Type B pancreatic cell (in vitro differentiated cells): ENCODE results near the gene CDHR3. TPM values are rescaled to one million over a fixed set of nuclear protein-coding genes. Genes with fewer than 3 reads are reported as not detected.

Experiments
- DNase-seq: peaks from one replicate; pipeline ENCODE4 v3.0.0; 2021; ENCODE audit warnings: mixed read lengths; ENCODE audit not compliant: unreplicated experiment; ENCODE audit errors: extremely low spot score
- H3K27ac Mint-ChIP-seq: 2 replicates; pipeline ENCODE4 v1.8.0; 2021; ENCODE audit warnings: mild to moderate bottlenecking, mixed read lengths
- H3K27me3 Mint-ChIP-seq: 2 replicates; pipeline ENCODE4 v1.8.0; 2021; ENCODE audit warnings: mixed read lengths
- H3K36me3 Mint-ChIP-seq: 2 replicates; pipeline ENCODE4 v1.8.0; 2021; ENCODE audit warnings: mixed read lengths
- H3K4me1 Mint-ChIP-seq: one replicate; pipeline ENCODE4 v1.8.0; 2021; ENCODE audit warnings: mixed read lengths; ENCODE audit not compliant: unreplicated experiment
- H3K4me3 Mint-ChIP-seq: 2 replicates; pipeline ENCODE4 v1.8.0; 2021; ENCODE audit warnings: mild to moderate bottlenecking, mixed read lengths
- H3K9me3 Mint-ChIP-seq: 2 replicates; pipeline ENCODE4 v1.8.0; 2021; ENCODE audit warnings: mixed read lengths
- total RNA-seq: library from RNA; stranded (reverse); gene quantifications from 2 replicates; pipeline ENCODE4 v1.2.1, GENCODE V29; 2021; ENCODE audit warnings: low replicate concordance
- TF ChIP-seq, protein P1 (sequence below): fragments of 200-600 bp; sonication (generic); conservative IDR thresholded peaks from 2 replicates; pipeline ENCODE4 v1.5.0; 2021; ENCODE audit warnings: antibody characterized with exemption, mild to moderate bottlenecking

CDHR3 gene
- total RNA-seq, 1 donor from 2014 or later, result 5.6 TPM

DNA sequence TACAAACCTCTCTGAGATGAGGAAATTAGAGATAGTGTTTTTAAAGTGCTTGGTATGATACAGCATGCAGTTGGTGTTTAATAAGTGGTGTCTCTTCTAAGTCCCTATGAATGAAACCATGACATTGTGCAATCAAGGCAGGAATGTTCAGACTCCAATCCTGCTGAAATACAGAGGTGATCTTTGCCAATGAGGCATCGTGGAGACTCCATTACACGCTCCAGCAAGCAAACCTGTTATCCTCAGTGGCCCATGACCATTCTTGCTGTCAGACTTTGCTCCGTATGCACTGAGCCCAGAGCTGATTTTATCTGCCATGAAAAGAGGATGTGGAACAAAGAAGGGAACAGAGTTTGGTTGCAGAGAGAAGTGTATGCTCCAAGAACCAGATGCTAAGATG is 47.3 kb downstream of the CDHR3 start:
- Mint-ChIP-seq H3K9me3 (peaks cover 7% of the 10 kb centered on the region), H3K4me1 (peaks cover 21% of the 10 kb centered on the region), H3K27ac (peak overlapping the region; percentile 83), H3K27me3 (peaks cover 4% of the 10 kb centered on the region), H3K36me3 (no peaks in the 10 kb centered on the region), H3K4me3 (no peak overlapping the region)
- TF ChIP-seq, protein P1, sequence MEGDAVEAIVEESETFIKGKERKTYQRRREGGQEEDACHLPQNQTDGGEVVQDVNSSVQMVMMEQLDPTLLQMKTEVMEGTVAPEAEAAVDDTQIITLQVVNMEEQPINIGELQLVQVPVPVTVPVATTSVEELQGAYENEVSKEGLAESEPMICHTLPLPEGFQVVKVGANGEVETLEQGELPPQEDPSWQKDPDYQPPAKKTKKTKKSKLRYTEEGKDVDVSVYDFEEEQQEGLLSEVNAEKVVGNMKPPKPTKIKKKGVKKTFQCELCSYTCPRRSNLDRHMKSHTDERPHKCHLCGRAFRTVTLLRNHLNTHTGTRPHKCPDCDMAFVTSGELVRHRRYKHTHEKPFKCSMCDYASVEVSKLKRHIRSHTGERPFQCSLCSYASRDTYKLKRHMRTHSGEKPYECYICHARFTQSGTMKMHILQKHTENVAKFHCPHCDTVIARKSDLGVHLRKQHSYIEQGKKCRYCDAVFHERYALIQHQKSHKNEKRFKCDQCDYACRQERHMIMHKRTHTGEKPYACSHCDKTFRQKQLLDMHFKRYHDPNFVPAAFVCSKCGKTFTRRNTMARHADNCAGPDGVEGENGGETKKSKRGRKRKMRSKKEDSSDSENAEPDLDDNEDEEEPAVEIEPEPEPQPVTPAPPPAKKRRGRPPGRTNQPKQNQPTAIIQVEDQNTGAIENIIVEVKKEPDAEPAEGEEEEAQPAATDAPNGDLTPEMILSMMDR, result no peak
- DNase-seq, result no peak

DNA sequence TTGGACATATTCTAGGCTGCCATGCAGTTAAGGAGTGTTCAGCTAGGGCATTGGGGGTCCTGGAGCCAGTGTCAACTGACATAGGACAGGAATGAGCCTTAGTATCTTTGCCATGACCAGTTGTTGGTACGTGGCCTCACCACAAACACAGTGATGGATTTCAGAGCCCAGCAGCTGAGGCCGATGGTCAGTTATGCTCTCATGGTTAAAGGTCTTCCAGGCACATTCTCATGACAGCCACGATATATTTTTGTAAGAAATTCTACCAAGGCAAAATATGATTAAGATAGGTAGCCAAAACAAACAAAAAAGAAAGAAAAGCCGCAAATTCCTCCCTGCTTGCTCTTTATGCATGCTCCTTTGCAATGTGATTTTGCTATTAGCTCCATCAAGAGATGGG is 47.8 kb downstream of the CDHR3 start:
- Mint-ChIP-seq H3K36me3 (no peaks in the 10 kb centered on the region), H3K4me1 (peaks cover 26% of the 10 kb centered on the region), H3K27ac (no peak overlapping the region), H3K4me3 (no peak overlapping the region), H3K27me3 (peaks cover 7% of the 10 kb centered on the region), H3K9me3 (peaks cover 7% of the 10 kb centered on the region)
- DNase-seq, result no peak
- TF ChIP-seq, protein P1, result no peak

DNA sequence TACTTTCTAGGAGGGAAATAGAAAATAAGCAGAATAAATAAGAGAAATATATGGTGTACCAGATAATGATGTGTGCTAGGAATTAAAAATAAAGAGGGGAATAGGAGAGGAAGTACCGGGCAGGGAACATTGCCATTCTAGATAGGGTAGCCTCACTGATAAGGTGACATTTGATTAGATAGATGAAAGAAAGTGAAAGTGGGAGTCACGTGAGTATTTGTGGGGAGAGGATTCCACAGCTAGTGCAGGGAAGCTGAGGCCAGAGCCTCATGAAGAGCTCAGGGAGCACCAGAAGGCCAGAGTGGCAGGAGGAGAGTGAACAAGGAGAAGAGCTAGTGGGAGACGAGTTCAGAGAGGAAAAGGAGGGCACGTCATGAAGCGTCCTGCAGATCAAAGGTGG is 49.1 kb downstream of the CDHR3 start:
- Mint-ChIP-seq H3K27ac (no peak overlapping the region), H3K4me1 (peaks cover 31% of the 10 kb centered on the region), H3K4me3 (no peak overlapping the region), H3K27me3 (peaks cover 7% of the 10 kb centered on the region), H3K36me3 (no peaks in the 10 kb centered on the region), H3K9me3 (peaks cover 6% of the 10 kb centered on the region)
- TF ChIP-seq, protein P1, result no peak
- no peak for DNase-seq

DNA sequence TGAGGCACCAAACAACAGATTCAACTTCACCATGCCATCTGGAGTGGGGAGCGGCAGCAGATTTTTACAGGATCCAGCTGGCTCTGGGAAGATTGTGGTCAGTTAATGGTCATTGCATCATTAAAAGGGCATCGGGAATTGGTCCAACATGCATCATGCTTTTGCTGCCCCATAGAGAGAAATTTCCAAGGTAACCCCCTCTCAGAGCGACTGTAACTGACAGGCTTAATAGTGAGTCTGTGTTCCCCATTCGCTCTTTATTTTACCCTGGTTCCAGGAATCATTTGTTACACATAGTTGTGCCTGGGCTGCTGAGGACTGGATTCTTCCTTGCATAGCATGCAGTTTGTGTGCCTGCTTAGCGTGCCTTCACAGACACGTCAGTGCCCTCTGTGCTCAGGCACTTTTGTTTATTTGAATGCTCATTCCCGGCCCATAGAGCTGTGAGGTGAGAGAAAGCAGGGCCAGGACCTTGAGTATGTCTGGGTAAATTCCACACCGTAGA is 49.9 kb downstream of the CDHR3 start:
- Mint-ChIP-seq H3K27ac (no peak overlapping the region), H3K4me1 (peaks cover 31% of the 10 kb centered on the region), H3K4me3 (no peak overlapping the region), H3K27me3 (peaks cover 7% of the 10 kb centered on the region), H3K9me3 (no peaks in the 10 kb centered on the region), H3K36me3 (no peaks in the 10 kb centered on the region)
- TF ChIP-seq, protein P1, result no peak
- no peak for DNase-seq

DNA sequence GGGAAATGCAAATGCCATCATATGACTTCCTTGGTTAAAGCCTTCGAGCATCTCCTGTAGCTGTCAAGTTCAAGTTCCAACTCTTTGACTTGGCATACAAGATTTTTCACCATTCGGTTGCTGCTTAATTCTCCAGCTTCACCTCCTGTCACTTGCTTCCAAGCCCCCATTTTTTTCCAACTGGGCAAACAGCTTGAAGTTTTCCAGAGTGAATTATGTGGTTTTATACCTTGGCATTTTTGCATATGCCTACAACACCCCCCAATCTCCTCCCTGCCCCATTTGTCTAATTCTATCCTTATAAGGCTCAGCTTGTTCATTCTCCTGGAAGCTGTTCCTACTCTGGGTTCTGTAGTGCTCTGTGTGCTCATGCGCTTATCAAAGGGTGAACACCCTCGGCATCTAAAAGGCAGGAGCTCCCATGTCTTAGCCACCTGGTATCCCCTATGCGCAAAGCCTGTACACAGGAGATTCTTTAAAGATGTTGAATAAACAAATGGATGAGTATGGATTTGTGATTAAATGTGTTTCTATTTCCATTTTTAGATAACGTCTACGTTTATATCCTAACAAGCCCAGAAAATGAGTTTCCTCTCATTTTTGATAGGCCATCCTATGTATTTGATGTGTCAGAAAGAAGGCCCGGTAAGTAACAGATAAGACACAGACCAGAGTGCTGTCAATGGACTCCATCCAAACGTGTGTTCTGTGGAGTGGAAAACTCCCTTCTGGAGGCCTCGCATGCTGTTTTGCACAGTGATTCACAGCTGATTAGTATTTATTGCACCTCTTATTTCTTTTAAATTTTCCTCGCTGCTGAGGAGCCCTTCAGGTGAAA is 52.5 kb downstream of the CDHR3 start:
- Mint-ChIP-seq H3K36me3 (no peaks in the 10 kb centered on the region), H3K4me3 (no peak overlapping the region), H3K27me3 (peaks cover 7% of the 10 kb centered on the region), H3K27ac (no peak overlapping the region), H3K4me1 (peaks cover 21% of the 10 kb centered on the region), H3K9me3 (no peaks in the 10 kb centered on the region)
- TF ChIP-seq, protein P1, result no peak
- DNase-seq, result no peak
